GM21526 (cell line): ENCODE measurements around the gene CR1L.
"Not testable (repeated sequence)": the region's sequence is repeated elsewhere in the genome, so short reads cannot be mapped to it uniquely, and the experiment has no call there.

Experiments used
- ATAC-seq: cut with Tn5 transposase; IDR thresholded peaks from one replicate; pipeline ENCODE4 v1.9.1; 2021; ENCODE audit warnings: moderate library complexity; ENCODE audit not compliant: unreplicated experiment, low FRiP score

The CR1L gene

DNA sequence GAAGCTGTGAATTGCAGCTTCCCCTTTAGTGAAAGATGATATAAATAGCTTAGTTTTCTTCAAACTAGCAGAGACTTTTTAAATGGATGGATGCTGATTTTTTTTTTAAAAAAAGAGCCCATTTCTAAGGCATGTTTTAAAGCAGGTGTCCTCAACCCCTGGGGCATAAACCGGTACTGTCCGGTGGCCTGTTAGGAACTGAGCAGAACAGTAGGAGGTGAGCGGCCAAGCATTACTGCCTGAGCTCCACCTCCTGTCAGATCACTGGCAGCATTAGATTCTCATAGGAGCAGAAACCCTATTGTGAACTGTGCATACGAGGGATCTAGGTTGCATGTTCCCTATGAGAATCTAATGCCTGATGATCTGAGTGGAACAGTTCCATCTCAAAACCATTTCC is 31.2 kb downstream of the CR1L start:
- no peak for ATAC-seq

DNA sequence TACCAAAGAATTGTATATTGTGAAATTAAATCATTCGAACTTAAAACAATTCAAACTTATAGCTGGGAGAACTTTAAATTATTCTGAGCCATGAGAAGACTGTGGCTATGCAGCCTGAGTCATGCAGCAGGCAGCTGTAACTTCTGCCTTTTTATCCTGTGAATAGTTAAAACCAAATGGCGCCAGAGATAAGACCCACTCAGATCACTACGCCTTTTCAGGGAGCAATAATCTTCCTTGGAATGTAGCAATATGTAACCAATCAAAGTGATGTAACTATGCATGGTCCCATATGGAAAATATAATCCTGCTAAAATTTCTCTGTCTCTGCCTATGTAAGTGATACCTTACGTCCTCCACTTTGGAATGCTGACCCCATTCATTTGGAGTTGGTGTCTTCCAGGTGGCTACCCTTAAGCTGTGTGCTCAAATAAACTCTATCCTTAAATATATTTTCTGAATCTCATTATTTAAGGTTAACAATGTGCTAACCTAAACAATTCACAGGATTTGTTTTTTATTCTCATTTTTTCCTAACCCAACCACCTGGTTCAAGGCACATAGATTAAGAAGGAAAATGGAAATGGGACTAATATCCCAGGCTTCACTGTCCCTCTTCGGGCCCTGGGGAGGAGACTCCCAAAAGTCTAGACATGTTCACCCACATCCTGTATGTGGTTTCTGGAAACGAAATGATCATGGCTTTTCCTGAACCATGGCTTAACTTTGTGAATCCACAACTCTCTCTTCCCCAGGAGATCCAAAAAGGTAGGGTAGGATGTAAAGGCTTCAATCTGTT is 35.9 kb downstream of the CR1L start:
- ATAC-seq: not testable (repeated sequence)

GRCh38 chr1:207682872-207683434 is 38.0 kb downstream of the CR1L start:
- not testable (repeated sequence) for ATAC-seq

GRCh38 chr1:207690551-207690950 is 45.6 kb downstream of the CR1L start:
- ATAC-seq: not testable (repeated sequence)

GRCh38 chr1:207691010-207691409 is 46.1 kb downstream of the CR1L start:
- ATAC-seq: no peak

DNA sequence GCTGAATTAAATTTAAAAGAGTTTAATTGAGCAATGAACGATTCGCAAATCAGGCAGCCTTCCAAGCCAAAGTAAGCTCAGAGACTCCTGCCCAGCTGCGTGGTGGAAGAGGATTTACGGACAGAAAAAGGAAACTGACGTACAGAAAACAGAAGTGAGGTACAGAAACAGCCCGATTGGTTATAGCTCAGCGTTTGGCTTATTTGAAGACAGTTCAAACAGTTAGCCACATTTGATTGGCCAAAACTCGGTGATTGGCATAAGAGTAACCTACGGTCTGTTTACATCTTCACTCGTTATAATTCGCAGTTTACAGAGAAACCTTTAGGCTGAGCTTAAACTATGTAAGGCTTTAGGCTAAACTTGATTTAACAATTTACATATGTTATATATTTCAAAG is 46.9 kb downstream of the CR1L start:
- no peak for ATAC-seq

GRCh38 chr1:207692291-207692690 is 47.4 kb downstream of the CR1L start:
- ATAC-seq: not testable (repeated sequence)

GRCh38 chr1:207695891-207696290 is 51.0 kb downstream of the CR1L start:
- ATAC-seq: no peak

DNA sequence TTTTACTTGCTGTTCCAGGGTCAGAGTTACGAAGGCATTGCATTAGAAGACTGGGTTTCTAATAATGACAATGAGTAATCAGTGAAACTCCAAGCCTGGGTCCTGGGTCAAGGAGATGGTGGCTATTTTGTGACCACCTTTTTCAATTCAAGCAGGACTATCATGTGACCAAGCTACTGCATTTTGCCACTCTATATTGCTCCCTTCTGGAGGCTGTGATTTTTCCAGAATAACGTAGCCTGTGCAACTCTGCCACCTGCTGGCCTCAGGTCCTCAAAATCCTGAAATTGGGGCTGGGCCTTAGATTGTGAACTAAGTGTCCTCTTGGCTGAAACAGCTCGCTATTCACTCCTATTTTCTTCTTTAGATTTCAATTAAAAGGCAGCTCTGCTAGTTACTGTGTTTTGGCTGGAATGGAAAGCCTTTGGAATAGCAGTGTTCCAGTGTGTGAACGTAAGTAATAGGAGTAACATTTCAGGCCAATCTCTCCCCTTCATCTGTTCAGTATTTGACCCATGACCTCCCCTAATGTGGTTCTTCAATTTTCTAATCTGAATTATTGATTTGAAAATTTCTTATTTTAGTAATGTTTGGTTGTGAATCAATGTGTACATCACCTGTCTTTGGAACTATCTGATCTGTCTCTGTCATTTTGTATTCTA is 54.0 kb downstream of the CR1L start:
- ATAC-seq: no peak

GRCh38 chr1:207702317-207702716 is 57.4 kb downstream of the CR1L start:
- ATAC-seq: no peak

GRCh38 chr1:207703712-207704111 is 58.8 kb downstream of the CR1L start:
- no peak for ATAC-seq

- not testable (repeated sequence) for ATAC-seq
These were observed 63.1 kb downstream of the CR1L start for GRCh38 chr1:207708004-207708403.

GRCh38 chr1:207711285-207711684 is 66.4 kb downstream of the CR1L start:
- no peak for ATAC-seq

DNA sequence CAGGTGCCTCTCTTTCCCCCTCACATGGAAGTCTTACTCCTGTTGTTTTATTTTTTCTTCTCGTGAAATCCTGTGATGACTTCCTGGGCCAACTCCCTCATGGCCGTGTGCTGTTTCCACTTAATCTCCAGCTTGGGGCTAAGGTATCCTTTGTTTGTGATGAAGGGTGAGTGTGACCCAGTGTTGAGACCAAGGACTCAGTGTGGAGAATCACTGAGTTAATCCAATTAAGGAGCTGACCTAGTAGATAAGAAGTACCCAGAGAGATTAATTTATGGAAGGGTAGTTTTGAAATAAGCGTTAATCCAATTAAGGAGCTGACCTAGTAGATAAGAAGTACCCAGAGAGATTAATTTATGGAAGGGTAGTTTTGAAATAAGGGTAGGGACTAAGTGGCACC is 67.8 kb downstream of the CR1L start:
- not testable (repeated sequence) for ATAC-seq

DNA sequence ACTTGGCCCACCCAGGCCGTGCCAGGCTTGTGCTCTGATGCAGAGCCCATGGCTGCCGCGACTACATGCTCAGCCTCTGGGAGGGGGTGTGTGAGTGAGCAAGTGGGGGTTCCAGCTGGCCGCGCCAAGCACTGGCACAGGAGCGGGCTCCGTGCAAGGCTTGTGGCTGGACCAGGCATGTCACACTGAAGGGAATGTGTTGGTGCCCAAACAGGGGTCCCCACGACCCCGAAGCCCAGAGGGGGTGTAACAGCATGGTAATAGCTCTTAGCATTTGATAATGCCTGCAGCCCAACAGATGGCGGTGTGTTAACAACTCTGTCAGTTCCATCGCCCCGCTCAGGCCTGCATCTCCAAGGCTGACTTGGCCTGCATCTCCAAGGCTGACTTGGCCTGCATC is 68.6 kb downstream of the CR1L start:
- no peak for ATAC-seq

GRCh38 chr1:207719234-207719633 is 74.3 kb downstream of the CR1L start:
- no peak for ATAC-seq

GRCh38 chr1:207728200-207728858 is 83.4 kb downstream of the CR1L start:
- not testable (repeated sequence) for ATAC-seq

- ATAC-seq: not testable (repeated sequence)
These were observed 92.7 kb downstream of the CR1L start for GRCh38 chr1:207737503-207738157.

DNA sequence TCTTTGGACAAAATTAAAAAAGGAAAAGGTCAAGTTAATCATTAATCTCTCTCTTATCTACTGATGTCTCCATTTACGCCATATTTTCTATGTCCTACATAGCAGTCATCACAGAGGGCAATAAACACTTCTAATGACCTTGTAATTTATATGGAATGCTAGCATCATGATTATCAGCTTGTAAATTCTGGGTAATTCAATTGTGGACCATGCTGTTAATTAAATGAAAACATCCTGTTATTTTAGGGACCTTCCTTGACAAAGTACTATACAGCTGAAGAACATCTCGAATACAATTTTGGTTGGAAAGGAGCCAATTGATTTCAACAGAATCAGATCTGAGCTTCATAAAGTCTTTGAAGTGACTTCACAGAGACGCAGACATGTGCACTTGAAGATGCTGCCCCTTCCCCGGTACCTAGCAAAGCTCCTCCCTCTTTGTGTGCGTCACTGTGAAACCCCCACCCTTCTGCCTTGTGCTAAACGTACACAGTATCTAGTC is 93.3 kb downstream of the CR1L start:
- not testable (repeated sequence) for ATAC-seq

DNA sequence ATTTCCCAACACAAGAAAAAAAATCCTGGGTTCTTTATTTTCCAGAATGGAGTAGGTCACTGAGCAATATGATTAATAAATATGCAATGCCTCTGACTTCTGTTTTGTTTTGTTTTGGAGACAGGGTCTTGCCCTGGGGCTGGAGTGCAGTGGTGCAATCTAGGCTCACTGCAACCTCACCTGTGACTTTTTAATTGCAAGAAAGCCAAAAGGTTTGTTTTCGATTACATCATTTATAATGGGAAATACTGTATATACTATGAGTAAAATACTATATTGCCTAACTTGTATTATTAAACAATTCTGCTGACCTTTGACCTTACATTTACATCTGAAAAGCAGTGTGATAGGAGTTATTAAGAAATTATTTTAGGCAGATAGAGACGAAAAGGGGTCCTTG is 95.3 kb downstream of the CR1L start:
- ATAC-seq: no peak
